IMR-90 (cell line): ENCODE measurements around the gene TRHDE. TPM values are rescaled to one million over a fixed set of nuclear protein-coding genes. Genes with fewer than 3 reads are reported as not detected.

Experiments used
- ATAC-seq: fragments of 200-7000 bp; cut with Tn5 transposase; 2 replicates; pipeline ENCODE4 v1.9.1; 2020; ENCODE audit warnings: low read depth, mild to moderate bottlenecking, moderate library complexity
- BruUV-seq: library from RNA; stranded (reverse); fragments of 400-500 nt; replicated peaks from 2 replicates; lab custom pipeline; 2021; lab: Mats Ljungman, UMichigan
- CTCF ChIA-PET: fragments of 300-600 bp; formaldehyde crosslinking; extraction: SDS; loops from one replicate; lab custom pipeline; 2021; ENCODE audit warnings: antibody characterized with exemption; lab: Yijun Ruan, JAX
- POLR2A ChIA-PET: fragments of 300-600 bp; sonication (Branson Sonifier 250); formaldehyde crosslinking; loops from one replicate; lab custom pipeline; 2022; ENCODE audit warnings: antibody characterized with exemption; ENCODE audit not compliant: unreplicated experiment; lab: Charles Lee
- DNase-seq: peaks from one replicate; pipeline ENCODE4 v3.0.0; 2013
- H2AFZ ChIP-seq: replicated peaks from 2 replicates; pipeline ENCODE3; 2013; ENCODE audit warnings: low read length, mild to moderate bottlenecking; ENCODE audit not compliant: poor library complexity
- H2AK5ac ChIP-seq: 2 replicates; pipeline ENCODE4 v1.6.1; 2013; ENCODE audit warnings: low read depth, low read length, inconsistent platforms
- H2AK9ac ChIP-seq: replicated peaks from 2 replicates; pipeline ENCODE3; 2013; ENCODE audit warnings: mild to moderate bottlenecking, low read depth, low read length, moderate library complexity; ENCODE audit not compliant: poor library complexity
- H2BK120ac ChIP-seq: 2 replicates; pipeline ENCODE4 v1.6.1; 2013; ENCODE audit warnings: low read depth, low read length, inconsistent platforms
- H2BK15ac ChIP-seq: 3 replicates; pipeline ENCODE4 v1.6.1; 2013; ENCODE audit warnings: low read depth, low read length, inconsistent platforms
- H2BK20ac ChIP-seq: 2 replicates; pipeline ENCODE4 v1.6.1; 2013; ENCODE audit warnings: low read depth, mild to moderate bottlenecking, inconsistent platforms, low read length, moderate library complexity
- H2BK5ac ChIP-seq: 2 replicates; pipeline ENCODE4 v1.6.1; 2013; ENCODE audit warnings: mild to moderate bottlenecking, low read depth, low read length, inconsistent platforms; ENCODE audit not compliant: poor library complexity, severe bottlenecking
- H3K14ac ChIP-seq: replicated peaks from 2 replicates; pipeline ENCODE4 v1.6.1; 2013; ENCODE audit warnings: low read depth, low read length, inconsistent platforms
- H3K18ac ChIP-seq: 2 replicates; pipeline ENCODE4 v1.6.1; 2013; ENCODE audit warnings: low read depth, low read length, control low read depth
- H3K23ac ChIP-seq: 2 replicates; pipeline ENCODE4 v1.6.1; 2013; ENCODE audit warnings: low read depth, low read length, inconsistent platforms
- H3K27ac ChIP-seq: 2 replicates; pipeline ENCODE4 v1.5.1; 2013; ENCODE audit warnings: mild to moderate bottlenecking, control low read depth, low read length; ENCODE audit not compliant: insufficient read depth
- H3K27me3 ChIP-seq: 2 replicates; pipeline ENCODE4 v1.6.1; 2013; ENCODE audit warnings: low read length; ENCODE audit not compliant: control insufficient read depth, insufficient read depth
- H3K36me3 ChIP-seq: 2 replicates; pipeline ENCODE4 v1.6.1; 2013; ENCODE audit warnings: low read length, mixed read lengths; ENCODE audit not compliant: control insufficient read depth, insufficient read depth
- H3K4ac ChIP-seq: 2 replicates; pipeline ENCODE4 v1.6.1; 2013; ENCODE audit warnings: low read depth, low read length, inconsistent platforms
- H3K4me1 ChIP-seq: 2 replicates; pipeline ENCODE4 v1.6.1; 2013; ENCODE audit warnings: low read length, mixed read lengths; ENCODE audit not compliant: control insufficient read depth, insufficient read depth
- H3K4me2 ChIP-seq: 2 replicates; pipeline ENCODE4 v1.6.1; 2013; ENCODE audit warnings: low read depth, mild to moderate bottlenecking, control low read depth, low read length, moderate library complexity
- H3K4me3 ChIP-seq: 2 replicates; pipeline ENCODE4 v1.5.1; 2013; ENCODE audit warnings: low read depth, mild to moderate bottlenecking, control low read depth, low read length, moderate library complexity; ENCODE audit not compliant: insufficient read depth
- H3K56ac ChIP-seq: 2 replicates; pipeline ENCODE4 v1.6.1; 2013; ENCODE audit warnings: low read length, inconsistent platforms; ENCODE audit not compliant: insufficient read depth; ENCODE audit errors: extremely low read depth
- H3K79me1 ChIP-seq, 2 experiments: 2 replicates each; pipeline ENCODE4 v1.6.1; 2013; ENCODE audit warnings: low read length in 2 of 2, inconsistent platforms in 1 of 2, low read depth in 1 of 2
- H3K9ac ChIP-seq: 2 replicates; pipeline ENCODE4 v1.6.1; 2013; ENCODE audit warnings: low read depth, low read length, control low read depth
- H3K9me1 ChIP-seq: 2 replicates; pipeline ENCODE4 v1.6.1; 2013; ENCODE audit warnings: low read length, inconsistent platforms; ENCODE audit not compliant: insufficient read depth
- H3K9me3 ChIP-seq: 2 replicates; pipeline ENCODE4 v1.6.1; 2013; ENCODE audit warnings: low read length; ENCODE audit not compliant: control insufficient read depth, insufficient read depth
- H4K20me1 ChIP-seq: 2 replicates; pipeline ENCODE4 v1.6.1; 2013; ENCODE audit warnings: low read length, inconsistent platforms; ENCODE audit not compliant: insufficient read depth
- H4K5ac ChIP-seq: 2 replicates; pipeline ENCODE4 v1.6.1; 2013; ENCODE audit warnings: mild to moderate bottlenecking, low read depth, low read length, control low read depth
- H4K8ac ChIP-seq, 2 experiments: 2 replicates each; pipeline ENCODE4 v1.6.1; 2013; ENCODE audit warnings: low read depth in 2 of 2, low read length in 2 of 2, control low read depth in 1 of 2, inconsistent platforms in 1 of 2
- H4K91ac ChIP-seq: 2 replicates; pipeline ENCODE4 v1.6.1; 2013; ENCODE audit warnings: low read depth, low read length, inconsistent platforms; ENCODE audit not compliant: insufficient read depth
- CHD1 ChIP-seq: IDR thresholded peaks from 2 replicates; pipeline ENCODE4 v1.6.1; 2012; ENCODE audit warnings: low read depth, low read length, improper control_type of control experiment
- ELK1 ChIP-seq: fragments of 150-350 bp; IDR thresholded peaks from 2 replicates; pipeline ENCODE4 v1.6.1; 2016; ENCODE audit warnings: low read depth, mild to moderate bottlenecking, low read length, moderate library complexity, borderline replicate concordance
- FOS ChIP-seq: fragments of 150-350 bp; IDR thresholded peaks from 2 replicates; pipeline ENCODE4 v1.6.1; 2016; ENCODE audit warnings: low read depth, low read length
- POLR2A ChIP-seq: IDR thresholded peaks from 2 replicates; pipeline ENCODE4 v1.6.1; 2012; ENCODE audit warnings: mild to moderate bottlenecking, low read depth, low read length
- RFX5 ChIP-seq: IDR thresholded peaks from 2 replicates; pipeline ENCODE4 v1.8.0; 2012; ENCODE audit warnings: low read depth, mild to moderate bottlenecking, low read length, moderate library complexity
- SMC3 ChIP-seq: fragments of 150-350 bp; IDR thresholded peaks from 2 replicates; pipeline ENCODE4 v1.6.1; 2016; ENCODE audit warnings: low read depth, mild to moderate bottlenecking, antibody characterized with exemption, low read length, moderate library complexity
- WGBS, 2 experiments: methylation state at CpG; one replicate each; pipeline versions ENCODE4 v1.1.5 to v1.1.7; 2013; ENCODE audit warnings: missing lambda C conversion rate in 2 of 2; ENCODE audit not compliant: insufficient read length in 1 of 2; ENCODE audit errors: extremely low coverage in 2 of 2; 5-methylcytosine and 5-hydroxymethylcytosine counted together
- dilution Hi-C: fragments of 300-500 bp; cut with HindIII; formaldehyde crosslinking; loops from one replicate; pipeline ENCODE4 v1.14.3; 2018; ENCODE audit warnings: low sequenced_read_pairs; ENCODE audit not compliant: unreplicated experiment
- in situ Hi-C: fragments of 300-500 bp; cut with MboI; formaldehyde crosslinking; loops from 3 replicates; pipeline ENCODE4 v1.14.3; 2019; ENCODE audit warnings: low sequenced_read_pairs, inconsistent platforms, mixed read lengths
- intact Hi-C: fragments of 100-400 bp; cut with micrococcal nuclease; formaldehyde crosslinking; loops from 2 replicates; pipeline ENCODE4 v1.10.0; 2022
- polyA plus RNA-seq, 3 experiments: library from polyadenylated mRNA; depleted of rRNA; stranded (reverse); fragments of >200 nt; gene quantifications; 2 replicates each; pipeline ENCODE4 v1.2.3, GENCODE V29; 2012; ENCODE audit warnings: low replicate concordance in 1 of 3
- total RNA-seq: library from RNA; depleted of rRNA; stranded (reverse); fragments of >200 nt; gene quantifications from 2 replicates; pipeline ENCODE4 v1.2.3, GENCODE V29; 2012

TRHDE gene
- total and polyA plus RNA-seq, 2 of the 4 experiments (the other 2 are of a cell fraction) = 33.7 to 65.1 TPM

GRCh38 chr12:72286526-72286925 is 14.4 kb downstream of the TRHDE start:
- no peak overlapping the region for H3K9ac ChIP-seq
- in situ Hi-C loops = no loop called here
- WGBS, 2 experiments = no CpG with 5 or more reads among the region's 3 CpGs

More at GRCh38 chr12:72286526-72286925, 14.4 kb downstream of the TRHDE start:
- BruUV-seq = no TSS peak
- Histone ChIP-seq H4K20me1 (no peaks in the 10 kb centered on the region), H3K4me2 (no peak overlapping the region), H2AK5ac (no peak overlapping the region), H3K36me3 (peaks cover 8% of the 10 kb centered on the region), H2BK5ac (peak overlapping the region; percentile 67), H3K9me3 (no peaks in the 10 kb centered on the region), H3K56ac (no peak overlapping the region), H3K9me1 (peaks cover 4% of the 10 kb centered on the region; the same call in 1 of the 2 replicates), H3K4me1 (peaks cover 4% of the 10 kb centered on the region), H3K27me3 (no peaks in the 10 kb centered on the region), H3K79me1 (peaks cover 17 to 44% of the 10 kb centered on the region in 2 experiments), H3K27ac (no peak overlapping the region), H3K14ac (0 out of 2 replicates have a peak overlapping the region, but pooled peaks have one; percentile 6), H2BK120ac (no peak overlapping the region), H2BK15ac (no peak overlapping the region), H3K18ac (no peak overlapping the region), H2BK20ac (peak overlapping the region; percentile 41; the same call in 1 of the 2 replicates), H2AK9ac (no peak overlapping the region), H4K8ac (peak overlapping the region in 1 of 2 experiments; percentile 37; a peak in 1 of 4 replicates), H4K5ac (no peak overlapping the region), H3K23ac (no peak overlapping the region), H3K4ac (no peak overlapping the region), H4K91ac (no peak overlapping the region), H3K4me3 (no peak overlapping the region), H2AFZ (no peak overlapping the region)
- DNase-seq (no peak), ATAC-seq (no peak)
- TF ChIP-seq RFX5 (no peak), CHD1 (no peak), FOS (no peak), SMC3 (no peak), ELK1 (no peak), POLR2A (no peak)
- ChIA-PET CTCF (interaction anchor here (0.6 to 0.8 kb wide), 2 partner anchors 41 to 247 kb away, joined by 3 to 8 read pairs; no protein-coding TSS in a partner anchor), POLR2A (no interaction called here)
- intact Hi-C loops = loop anchor here (10.0 kb wide), 1 partner anchor 502 kb away; no protein-coding TSS in a partner anchor
- dilution Hi-C loops = no loop called here
